GM21786 (cell line): Measurements from ENCODE around the gene CWC25.
A peak's percentile ranks its signal among the peaks of the same experiment; 100 is the strongest.

Experiments used
- ATAC-seq: cut with Tn5 transposase; IDR thresholded peaks from one replicate; pipeline ENCODE4 v1.9.1; 2021; ENCODE audit not compliant: unreplicated experiment

The CWC25 gene

DNA sequence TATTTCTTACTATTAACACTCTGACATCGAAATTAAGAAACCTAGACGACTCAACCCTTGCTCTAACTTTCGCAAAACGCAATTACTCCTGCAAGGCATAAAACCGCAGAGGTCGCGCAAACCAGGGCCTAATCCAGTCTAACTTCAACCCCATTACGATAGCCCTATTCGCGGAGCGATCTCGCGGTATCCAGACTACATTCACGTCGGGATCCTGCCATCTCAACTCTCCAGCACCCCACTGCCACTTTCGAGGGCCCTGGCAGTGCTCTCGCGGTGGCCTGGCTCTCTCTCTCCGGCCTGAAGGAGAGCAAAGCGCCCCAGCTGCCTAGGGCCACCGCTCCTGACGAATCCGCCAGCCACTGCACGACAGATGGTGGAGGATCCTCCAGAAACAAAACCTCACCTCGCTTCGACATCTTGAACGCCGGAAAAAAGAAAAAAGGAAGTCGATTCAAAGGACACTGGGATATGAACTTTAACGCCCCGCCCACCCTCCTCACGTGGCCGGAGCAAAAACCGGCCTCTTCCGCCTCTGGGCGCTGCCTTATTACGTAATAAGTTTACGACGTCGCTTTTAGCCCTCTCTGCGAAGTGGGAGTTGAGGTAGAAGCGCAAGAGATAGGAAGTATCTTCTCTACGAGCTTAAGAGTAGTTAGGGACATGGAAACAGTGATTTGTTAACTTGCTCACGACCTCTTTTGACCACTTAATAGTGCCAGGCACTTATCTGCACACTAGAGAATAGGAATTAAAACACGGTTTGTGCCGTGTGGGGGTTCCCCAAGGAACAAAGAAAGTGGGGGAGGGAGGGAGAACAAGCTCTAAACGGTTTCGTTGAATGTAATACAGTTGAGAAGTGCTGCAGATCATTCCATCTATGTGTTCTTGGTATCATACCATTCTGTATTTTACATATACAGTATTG is 28.4 kb upstream of the CWC25 start, which contains the start of gene RPL23:
TSS of gene RPL23 (minus strand) at position 430 of the 928 bp plus-strand sequence. CDS start at position 419, 11 bp downstream.
- ATAC-seq: peak; percentile 90

DNA sequence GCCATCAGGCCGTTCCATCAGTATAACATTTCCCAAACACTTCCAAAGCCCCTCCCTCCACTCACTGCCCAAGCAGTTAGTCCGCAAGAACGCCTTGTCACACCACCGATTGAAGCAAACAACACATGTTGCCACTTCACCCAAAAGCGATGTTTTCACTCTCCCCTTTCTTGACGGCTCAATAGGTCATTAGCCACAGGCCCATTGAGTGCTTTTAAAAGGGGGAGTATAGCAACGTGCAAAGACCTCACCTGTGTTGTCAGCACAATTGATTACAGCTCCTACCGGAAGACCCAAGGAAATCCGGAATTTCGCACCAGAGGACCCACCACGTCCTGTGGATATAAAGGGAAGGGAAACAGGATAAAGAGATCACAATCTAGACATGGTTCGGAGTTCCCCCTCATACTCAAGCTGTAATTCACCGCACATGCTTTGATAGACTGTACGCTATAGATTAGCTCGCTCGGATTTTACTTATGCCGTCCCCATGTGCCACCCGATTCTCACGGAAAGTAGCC is 27.7 kb upstream of the CWC25 start:
- ATAC-seq: no peak

DNA sequence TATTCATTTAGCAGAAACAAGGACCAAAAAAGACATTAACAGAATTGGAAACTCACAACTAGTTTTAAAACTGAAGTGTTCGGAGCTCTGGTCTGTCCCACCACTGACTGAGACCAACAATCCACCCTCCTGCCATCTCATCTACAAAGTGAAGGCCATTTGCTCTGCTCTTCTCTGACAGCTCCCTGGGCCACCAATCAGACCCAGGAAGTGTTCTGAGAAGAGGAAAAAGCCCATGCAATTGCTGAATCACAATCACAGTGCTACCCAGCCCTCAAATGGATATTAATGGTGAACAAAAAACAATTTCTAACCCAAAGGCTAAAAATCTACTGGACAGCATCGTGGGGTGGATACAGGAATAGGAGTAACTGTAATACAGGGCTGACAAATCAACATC is 26.3 kb upstream of the CWC25 start:
- ATAC-seq: no peak

DNA sequence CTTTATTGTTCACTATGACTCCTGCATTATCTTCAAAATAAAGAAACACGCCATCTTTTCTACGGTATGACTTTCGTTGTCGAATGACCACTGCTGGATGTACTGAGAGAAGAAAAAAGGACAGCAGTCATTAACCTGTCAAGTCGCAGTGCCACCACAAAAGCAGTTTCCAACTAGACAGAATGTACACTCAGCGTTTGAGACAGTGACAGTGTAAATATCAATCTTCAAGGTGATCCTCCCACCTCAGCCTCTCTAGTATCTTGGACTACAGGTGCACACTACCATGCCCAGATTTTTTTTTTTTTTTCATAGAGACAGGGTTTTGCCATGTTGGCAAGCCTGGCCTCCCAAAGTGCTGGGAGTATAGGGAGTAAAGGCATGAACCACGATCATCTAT is 25.3 kb upstream of the CWC25 start:
- no peak for ATAC-seq

DNA sequence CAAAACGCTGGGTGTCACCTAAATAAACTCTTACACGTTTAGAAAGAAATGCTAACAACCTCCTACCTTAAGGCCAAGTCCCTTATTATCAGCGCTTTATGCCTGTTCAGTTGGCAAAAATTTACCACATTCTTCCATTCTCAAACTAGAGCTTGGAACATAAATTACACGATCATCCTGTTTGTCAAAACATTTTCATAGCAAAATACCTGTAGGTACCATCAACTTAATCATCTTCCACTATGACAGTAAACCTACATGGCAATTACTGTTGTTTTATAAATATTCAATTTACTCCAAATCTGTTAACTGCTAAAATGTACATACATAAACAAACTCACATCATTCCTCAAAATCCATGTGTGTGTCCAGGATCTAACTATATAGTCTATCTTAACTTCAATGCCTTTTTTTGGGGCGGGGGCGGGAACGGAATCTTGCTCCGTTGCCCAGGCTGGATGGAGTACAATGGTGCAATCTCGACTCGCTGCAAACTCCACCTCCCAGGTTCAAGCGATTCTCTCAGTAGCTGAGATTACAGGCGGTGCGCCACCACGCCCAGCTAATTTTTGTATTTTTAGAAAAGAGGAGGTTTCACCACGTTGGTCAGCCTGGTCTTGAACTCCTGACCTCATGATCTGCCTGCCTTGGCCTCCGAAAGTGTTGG is 24.0 kb upstream of the CWC25 start:
- ATAC-seq: no peak

DNA sequence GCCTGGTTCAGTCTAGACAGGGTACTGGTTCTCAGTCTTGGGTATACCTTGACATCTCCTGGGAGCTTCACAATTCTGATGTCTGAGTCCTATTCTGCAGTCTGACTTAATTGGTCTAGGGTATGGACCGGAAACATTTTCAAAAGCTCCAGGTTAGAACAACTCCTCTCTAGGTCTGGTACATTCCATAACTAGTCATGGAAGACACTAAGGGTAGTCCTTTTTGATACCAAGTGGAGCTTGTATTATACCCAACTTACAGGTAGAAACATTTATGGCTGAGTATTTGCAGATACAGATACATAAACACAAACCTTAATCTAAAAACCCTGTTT is 23.4 kb upstream of the CWC25 start:
- ATAC-seq: no peak

DNA sequence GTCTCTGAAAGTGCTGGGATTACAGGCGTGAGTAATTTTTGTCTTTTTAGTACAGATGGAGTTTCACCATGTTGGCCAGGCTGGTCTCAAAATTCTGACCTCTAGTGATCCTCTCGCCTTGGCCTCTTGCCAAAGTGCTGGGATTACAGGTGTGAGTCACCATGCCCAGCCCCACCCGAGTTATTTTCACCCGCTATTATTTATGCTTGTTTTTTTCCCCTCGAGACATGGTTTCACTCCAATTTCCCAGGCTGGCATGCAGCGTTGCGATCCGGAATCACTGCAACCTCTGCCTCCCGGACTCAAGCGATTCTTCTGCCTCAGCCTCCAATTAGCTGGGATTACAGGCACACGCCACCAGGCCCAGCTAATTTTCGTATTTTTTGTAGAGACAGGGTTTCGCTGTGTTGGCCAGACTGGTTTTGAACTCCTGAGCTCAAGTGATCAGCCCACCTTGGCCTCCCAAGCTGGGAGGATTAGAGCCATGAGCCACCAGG is 19.2 kb upstream of the CWC25 start:
- no peak for ATAC-seq

DNA sequence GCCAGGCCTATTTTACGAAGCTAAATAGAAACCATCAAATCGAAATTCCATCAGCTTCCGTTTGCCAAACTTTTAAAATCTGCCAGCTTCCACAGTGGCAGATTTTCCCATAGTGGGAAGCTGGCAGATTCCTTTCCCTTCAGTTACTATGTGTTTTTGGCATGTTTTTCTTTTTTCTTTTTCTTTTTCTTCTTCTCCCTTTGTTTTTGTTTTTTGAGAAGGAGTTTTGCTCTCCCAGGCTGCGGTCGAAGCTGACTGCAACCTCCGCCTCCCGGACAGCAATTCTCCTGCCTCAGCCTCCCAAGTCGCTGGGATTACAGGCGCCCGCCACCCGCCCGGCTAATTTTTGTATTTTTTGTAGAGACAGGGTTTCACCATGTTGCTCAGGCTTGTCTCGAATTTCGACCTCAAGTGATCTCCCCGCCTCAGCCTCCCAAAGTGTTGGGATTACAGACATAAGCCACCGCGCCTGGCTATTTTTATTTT is 684 bp upstream of the CWC25 start:
- ATAC-seq: no peak

DNA sequence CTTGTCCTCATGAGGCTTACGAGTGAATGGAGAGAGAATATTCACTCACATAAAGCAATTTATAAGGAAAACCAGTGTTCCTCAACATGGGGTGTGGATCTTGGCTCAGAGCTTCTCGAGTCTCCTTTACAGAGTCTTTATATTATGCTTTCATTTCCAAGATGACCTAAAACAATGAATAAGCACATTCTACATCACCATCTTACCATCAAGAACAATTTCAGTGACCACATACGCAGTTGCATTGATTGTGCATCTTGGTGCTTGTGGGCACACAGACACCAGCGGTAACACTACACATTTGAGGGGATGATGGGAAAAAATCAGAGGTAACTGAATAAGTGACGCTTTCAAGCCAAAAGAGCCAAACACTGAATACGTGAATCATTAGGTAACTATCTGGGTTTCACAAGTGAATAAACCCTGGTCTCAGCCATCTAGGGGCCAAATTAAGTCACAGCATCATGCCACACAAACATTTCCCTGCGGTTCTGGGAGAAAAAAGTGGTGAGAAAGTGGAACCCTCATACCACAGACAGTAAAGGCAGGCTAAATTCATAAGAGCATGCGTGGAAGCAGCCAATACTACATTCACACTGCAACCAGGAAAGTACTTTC is 9.4 kb downstream of the CWC25 start:
- ATAC-seq: no peak

DNA sequence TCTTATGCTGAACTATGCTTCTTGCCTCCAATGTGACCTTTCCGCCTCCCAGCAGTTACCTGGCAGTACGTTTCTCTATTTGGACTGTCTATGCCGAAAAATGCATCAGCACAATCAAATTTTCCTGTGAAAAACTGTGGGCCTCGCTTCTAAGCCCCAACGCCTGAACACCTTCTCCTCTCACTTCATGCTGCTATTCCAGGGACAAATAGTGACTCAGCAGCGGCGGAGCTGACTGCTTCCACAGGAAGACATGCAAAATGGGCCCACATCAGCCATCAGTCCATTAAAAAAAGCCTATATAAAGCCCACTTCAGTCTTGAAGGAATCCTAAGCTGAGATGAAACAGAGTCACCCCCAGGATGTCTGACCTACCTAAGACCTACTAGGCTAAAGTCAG is 15.3 kb downstream of the CWC25 start:
- no peak for ATAC-seq

DNA sequence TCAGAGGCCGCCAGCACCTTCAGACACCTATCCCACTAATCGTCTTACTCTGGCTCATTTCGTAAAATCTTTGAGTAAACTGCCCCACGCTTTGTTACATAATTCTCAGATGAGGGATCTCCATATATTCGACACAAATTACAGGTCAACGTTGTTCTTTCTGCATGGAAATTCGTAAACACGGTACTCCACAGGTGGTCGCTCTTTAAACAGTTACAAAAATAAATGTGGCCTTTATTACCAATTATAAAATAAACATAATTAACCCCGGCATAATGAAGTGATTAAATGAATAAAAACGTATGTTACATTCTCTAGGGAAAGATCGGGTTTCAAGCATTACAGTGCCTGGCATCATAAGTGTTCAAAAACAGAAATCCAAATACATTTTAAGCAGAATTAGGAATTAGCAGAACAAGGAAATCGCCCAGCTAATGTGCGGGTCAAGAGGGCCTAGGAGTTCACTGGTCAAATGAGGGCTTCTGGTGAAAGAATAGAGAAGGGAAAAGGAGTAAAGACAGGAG is 24.8 kb downstream of the CWC25 start:
- ATAC-seq: no peak

DNA sequence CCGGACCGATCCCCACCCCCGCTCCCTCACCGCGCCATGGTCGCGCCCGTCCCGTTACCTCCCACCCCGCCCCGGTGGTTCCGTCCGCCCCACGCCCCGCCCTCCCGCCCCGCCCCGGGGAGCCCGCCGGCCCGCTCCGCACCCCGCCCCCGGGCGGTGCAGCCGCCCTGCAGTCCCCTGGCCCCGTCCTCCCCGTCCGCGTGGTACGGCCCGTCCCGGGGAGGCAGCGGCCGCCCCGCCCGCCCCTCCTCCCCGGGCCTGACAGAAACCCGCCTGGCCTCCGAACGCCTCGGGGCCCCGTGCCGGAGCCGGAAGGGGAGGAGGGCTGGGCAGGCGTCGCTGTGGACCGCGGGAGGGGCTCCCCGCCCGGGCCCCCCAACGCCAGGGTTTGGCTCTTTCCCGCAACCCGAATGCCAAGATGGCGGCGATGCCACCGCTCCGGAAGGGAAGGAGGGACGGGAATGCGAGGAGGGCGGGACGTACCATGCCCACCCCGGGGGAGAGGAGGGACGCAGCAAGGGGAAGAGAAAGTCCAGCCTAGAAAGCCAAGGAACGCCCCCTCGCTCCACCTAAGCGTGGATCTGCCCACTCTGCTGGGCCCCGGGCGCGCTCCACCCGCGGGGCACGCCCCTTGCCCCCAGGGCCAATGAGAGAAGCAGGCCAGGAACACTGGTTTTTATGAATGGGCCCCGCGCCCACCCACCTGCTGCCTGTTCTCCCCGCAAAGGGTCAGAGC is 25.5 kb downstream of the CWC25 start, which contains the start of gene PIP4K2B:
TSS of gene PIP4K2B (minus strand) at position 56 of the 736 bp plus-strand sequence. CDS start 132 bp downstream, outside the sequence.
- peak; percentile 85 for ATAC-seq

DNA sequence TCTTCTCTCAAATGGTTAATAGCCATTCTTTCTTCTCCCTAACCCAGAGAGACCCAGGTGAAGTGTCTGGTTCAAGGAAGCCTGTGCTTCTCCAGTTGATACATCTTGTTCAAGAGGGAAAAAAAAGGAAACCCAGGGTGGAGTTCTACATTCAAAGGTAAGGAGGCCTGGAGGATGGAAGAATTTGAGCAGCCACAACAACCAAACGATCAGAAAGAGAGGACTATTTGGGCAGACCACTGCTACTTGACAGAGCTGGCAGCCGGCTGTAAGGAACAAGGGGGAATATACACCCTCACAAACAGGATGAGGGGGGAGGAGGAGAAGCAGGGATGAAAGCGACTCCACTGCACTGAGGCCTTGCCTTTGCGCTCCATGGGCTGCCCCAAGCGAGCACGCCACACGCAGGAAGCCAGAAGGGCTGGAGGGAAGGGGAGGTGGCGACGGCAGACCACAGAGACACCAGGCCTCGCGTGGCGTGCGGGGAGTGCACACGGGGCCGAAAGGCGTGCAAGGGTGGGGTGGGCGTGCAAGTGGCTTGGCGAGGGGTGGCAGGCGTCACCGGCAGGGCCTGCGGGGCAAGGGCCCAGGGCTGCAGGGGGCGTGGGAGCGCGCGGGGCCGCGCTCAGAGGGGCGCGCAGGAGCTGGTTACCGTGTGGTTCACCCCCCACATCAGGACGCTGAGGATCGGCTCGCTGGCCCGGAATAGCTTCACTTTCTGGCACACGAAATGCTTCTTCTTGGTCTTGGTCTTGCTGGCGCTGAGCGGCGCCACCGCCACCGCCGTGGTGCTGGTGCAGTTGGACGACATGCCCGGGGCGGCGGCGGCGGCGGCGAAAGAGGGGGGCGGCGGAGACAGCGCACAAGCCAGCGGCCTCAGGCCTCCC is 26.3 kb downstream of the CWC25 start:
- ATAC-seq: peak; percentile 14

DNA sequence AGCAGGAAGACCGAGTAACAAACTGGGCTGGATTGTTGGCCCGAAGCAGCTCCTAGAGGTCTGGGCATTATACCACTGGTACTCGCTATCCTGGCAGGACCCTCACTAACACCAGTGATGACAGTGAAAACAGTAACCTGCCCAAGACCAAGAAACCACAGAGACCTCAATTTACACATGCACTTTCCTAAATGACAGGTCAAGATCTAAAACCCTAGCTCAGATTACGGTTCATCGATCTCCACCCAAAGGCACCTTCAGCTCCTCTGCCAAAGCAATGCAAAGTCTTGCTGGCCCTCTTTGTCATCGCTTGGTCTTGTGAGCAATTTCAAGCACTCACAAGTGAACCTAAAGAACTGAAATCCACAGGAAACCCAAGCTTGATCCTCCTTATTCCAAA is 27.3 kb downstream of the CWC25 start:
- no peak for ATAC-seq

DNA sequence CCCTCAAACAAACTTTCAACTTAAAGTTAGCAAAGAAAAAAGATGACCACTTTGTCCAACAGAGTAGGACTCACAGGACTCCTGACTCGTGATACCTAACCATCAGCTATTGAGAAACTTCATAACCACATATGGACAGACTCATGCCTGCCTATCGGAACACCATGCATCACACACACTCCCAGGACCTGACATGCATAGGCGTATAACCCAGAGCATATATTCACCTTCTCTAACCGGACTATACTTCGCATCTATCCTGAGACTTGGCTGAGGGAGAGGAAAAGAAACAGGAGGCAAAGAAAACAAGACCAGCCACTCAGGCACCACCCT is 28.0 kb downstream of the CWC25 start:
- ATAC-seq: no peak

DNA sequence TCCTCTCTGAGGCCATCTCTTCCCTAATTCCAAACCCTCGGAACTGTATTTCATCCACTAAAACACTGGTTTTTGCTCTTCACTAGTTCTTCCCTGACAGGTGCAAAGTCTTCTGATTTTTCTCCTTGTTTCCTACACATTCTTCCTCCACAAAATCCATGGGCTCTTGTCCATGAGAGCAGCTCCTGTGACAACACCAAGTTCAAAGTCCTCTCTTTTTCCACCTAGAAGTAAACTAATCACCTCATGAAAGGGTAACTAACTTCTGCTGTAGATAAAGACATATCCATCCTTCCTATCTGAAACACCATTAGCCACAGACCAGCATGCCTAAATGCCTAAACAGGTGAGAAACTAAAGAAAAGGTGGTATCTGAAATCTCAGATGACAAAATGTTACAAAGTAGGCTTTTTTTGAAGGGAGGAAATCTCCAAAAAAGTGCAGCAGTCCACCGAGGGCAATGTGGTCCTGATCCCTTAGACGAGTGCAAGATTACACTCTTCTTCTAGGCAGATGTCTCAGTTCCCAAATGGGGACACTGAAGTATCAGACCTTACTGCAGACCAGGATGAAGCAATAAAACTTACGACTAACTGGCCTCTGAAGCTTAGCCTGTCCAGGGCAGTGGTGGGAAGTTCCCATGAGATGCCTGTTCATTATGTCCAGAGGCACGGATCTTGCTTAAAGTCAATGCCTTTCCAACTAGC is 28.5 kb downstream of the CWC25 start:
- ATAC-seq: no peak

DNA sequence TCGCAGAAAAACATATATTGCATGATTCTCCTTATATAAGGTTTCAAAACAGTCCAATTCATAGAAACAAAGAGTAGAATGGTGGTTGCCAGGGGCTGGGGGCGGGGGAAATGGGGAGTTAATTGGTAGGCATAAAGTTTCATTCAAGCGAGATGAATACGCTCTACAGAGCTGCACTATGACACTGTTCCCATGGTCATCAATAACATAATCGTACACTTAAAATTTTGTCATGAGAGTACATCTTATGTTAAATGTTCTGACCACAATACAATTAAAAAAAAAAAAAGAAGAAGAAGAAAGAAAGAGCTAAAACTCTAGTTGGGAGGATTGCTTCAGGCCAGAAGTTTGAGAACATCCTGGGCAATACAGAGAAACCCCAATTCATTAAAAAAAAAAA is 30.9 kb downstream of the CWC25 start:
- ATAC-seq: no peak

DNA sequence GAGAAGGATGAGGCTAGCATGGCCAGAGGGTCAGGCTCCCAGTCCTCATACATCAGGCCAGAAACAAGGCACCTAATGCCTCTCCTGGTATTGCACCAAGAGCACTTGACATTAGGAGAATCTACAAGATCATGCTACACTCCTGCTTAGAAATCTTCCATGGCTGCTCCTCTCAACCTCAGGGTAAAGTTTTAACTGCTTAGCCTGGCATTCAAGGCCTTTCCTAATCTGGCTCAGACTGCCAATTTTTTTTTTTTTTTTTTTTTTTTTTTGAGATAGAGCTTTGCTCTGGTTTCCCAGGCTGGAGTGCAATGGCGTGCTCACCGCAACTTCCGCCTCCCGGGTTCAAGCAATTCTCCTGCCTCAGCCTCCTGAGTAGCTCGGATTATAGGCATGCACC is 34.0 kb downstream of the CWC25 start:
- no peak for ATAC-seq
